SU-DHL-6 (cell line): Measurements from ENCODE around the gene KDM6A.
"Not testable (repeated sequence)": the region's sequence is repeated elsewhere in the genome, so short reads cannot be mapped to it uniquely, and the experiment has no call there.

Source experiments
- H2AFZ ChIP-seq: fragments of 200-600 bp; sonication (generic); 2 replicates; pipeline ENCODE4 v1.6.1; 2014; ENCODE audit warnings: low read depth, mild to moderate bottlenecking, moderate library complexity, mixed read lengths, antibody characterized with exemption, low read length; ENCODE audit not compliant: severe bottlenecking
- H3F3A ChIP-seq: fragments of 200-600 bp; shearing (Covaris generic); 2 replicates; pipeline ENCODE4 v1.6.0; 2016; ENCODE audit warnings: antibody characterized with exemption, mild to moderate bottlenecking; ENCODE audit not compliant: insufficient read depth
- H3K27ac ChIP-seq: fragments of 200-600 bp; sonication (generic); 2 replicates; pipeline ENCODE4 v1.5.1; 2016; ENCODE audit warnings: low read depth, mild to moderate bottlenecking, low read length, moderate library complexity, mixed read lengths
- H3K27me3 ChIP-seq: fragments of 200-600 bp; sonication (generic), shearing (Covaris generic); 2 replicates; pipeline ENCODE4 v1.6.0; 2014; ENCODE audit warnings: mild to moderate bottlenecking, low read length
- H3K36me3 ChIP-seq: fragments of 200-600 bp; sonication (generic); 2 replicates; pipeline ENCODE4 v1.6.1; 2014; ENCODE audit warnings: mild to moderate bottlenecking, low read length, mixed read lengths
- H3K4me2 ChIP-seq: fragments of 300-600, 200-600 bp; shearing (Covaris generic), sonication (generic); 2 replicates; pipeline ENCODE4 v1.6.0; 2014; ENCODE audit warnings: low read length, low read depth, mild to moderate bottlenecking; ENCODE audit not compliant: poor library complexity, severe bottlenecking
- H3K4me3 ChIP-seq: fragments of 200-600 bp; sonication (generic); 2 replicates; pipeline ENCODE4 v1.5.1; 2014; ENCODE audit warnings: antibody characterized with exemption, low read length, mild to moderate bottlenecking, mixed read lengths; ENCODE audit not compliant: insufficient read depth, poor library complexity, severe bottlenecking
- H3K79me2 ChIP-seq: fragments of 200-600 bp; sonication (generic); 2 replicates; pipeline ENCODE4 v1.6.1; 2014; ENCODE audit warnings: mild to moderate bottlenecking, low read length, moderate library complexity; ENCODE audit not compliant: insufficient read depth
- H3K9ac ChIP-seq: fragments of 200-600 bp; sonication (generic); 2 replicates; pipeline ENCODE4 v1.7.0; 2014; ENCODE audit warnings: mild to moderate bottlenecking, low read length
- H3K9me2 ChIP-seq: fragments of 200-600 bp; sonication (generic); replicated peaks from 2 replicates; pipeline ENCODE4 v1.6.1; 2014; ENCODE audit warnings: low read length; ENCODE audit not compliant: insufficient read depth
- H3K9me3 ChIP-seq: fragments of 200-600 bp; sonication (generic); 2 replicates; pipeline ENCODE4 v1.6.1; 2014; ENCODE audit warnings: low read length, mixed read lengths; ENCODE audit not compliant: insufficient read depth
- H4K20me1 ChIP-seq: fragments of 200-600 bp; sonication (generic); 2 replicates; pipeline ENCODE4 v1.6.1; 2014; ENCODE audit warnings: low read depth, mild to moderate bottlenecking, antibody characterized with exemption, low read length, moderate library complexity, mixed read lengths
- CTCF ChIP-seq: fragments of 200-600 bp; sonication (generic); IDR thresholded peaks from one replicate; pipeline ENCODE4 v1.5.1; 2017; ENCODE audit warnings: antibody characterized with exemption, mild to moderate bottlenecking, low read length, moderate library complexity; ENCODE audit not compliant: insufficient read depth, poor library complexity, severe bottlenecking
- EZH2phosphoT487 ChIP-seq: fragments of 200-600 bp; sonication (generic), shearing (Covaris generic); conservative IDR thresholded peaks from 2 replicates; pipeline ENCODE4 v1.6.1; 2018; ENCODE audit warnings: mild to moderate bottlenecking, antibody characterized with exemption, low read length, moderate library complexity, mixed read lengths

The KDM6A gene

GRCh38 chrX:45056428-45057145 is 183.6 kb downstream of the KDM6A start:
- Histone ChIP-seq H3K9ac (no peak overlapping the region), H3K4me2 (no peak overlapping the region), H2AFZ (no peak overlapping the region), H3K4me3 (no peak overlapping the region), H3K27ac (no peak overlapping the region), H3K9me3 (no peaks in the 10 kb centered on the region), H4K20me1 (no peaks in the 10 kb centered on the region), H3K79me2 (no peaks in the 10 kb centered on the region), H3K36me3 (no peaks in the 10 kb centered on the region), H3K27me3 (no peaks in the 10 kb centered on the region), H3K9me2 (no peaks in the 10 kb centered on the region), H3F3A (no peaks in the 10 kb centered on the region)
- TF ChIP-seq CTCF: no peak
- no peak for TF ChIP-seq EZH2phosphoT487

GRCh38 chrX:45059906-45060305 is 186.9 kb downstream of the KDM6A start:
- H3K79me2 ChIP-seq, H2AFZ ChIP-seq, H3K27ac ChIP-seq, H3K9me3 ChIP-seq, H3K9me2 ChIP-seq, H3K9ac ChIP-seq, H3K27me3 ChIP-seq, H3K4me2 ChIP-seq, H3F3A ChIP-seq, H3K4me3 ChIP-seq, H4K20me1 ChIP-seq, H3K36me3 ChIP-seq: not testable (repeated sequence)

GRCh38 chrX:45063319-45064095 is 190.5 kb downstream of the KDM6A start:
- no peaks in the 10 kb centered on the region for H3K36me3 ChIP-seq
- no peaks in the 10 kb centered on the region for H3K27me3 ChIP-seq
- H3K79me2 ChIP-seq: no peaks in the 10 kb centered on the region
- no peak for TF ChIP-seq CTCF
- TF ChIP-seq EZH2phosphoT487: no peak
- H3K9ac ChIP-seq: no peak overlapping the region
- no peak overlapping the region for H2AFZ ChIP-seq
- H3K4me2 ChIP-seq: no peak overlapping the region
- H3K9me3 ChIP-seq: no peaks in the 10 kb centered on the region
- H3K4me3 ChIP-seq: no peak overlapping the region
- H3K9me2 ChIP-seq: no peaks in the 10 kb centered on the region
- no peak overlapping the region for H3K27ac ChIP-seq
- no peaks in the 10 kb centered on the region; the same call in 1 of the 2 replicates for H3F3A ChIP-seq
- no peaks in the 10 kb centered on the region for H4K20me1 ChIP-seq

- Histone ChIP-seq H3F3A (no peaks in the 10 kb centered on the region; the same call in 1 of the 2 replicates), H3K36me3 (no peaks in the 10 kb centered on the region), H3K9ac (no peak overlapping the region), H3K79me2 (no peaks in the 10 kb centered on the region), H3K4me3 (no peak overlapping the region), H3K9me3 (no peaks in the 10 kb centered on the region), H3K27me3 (no peaks in the 10 kb centered on the region), H3K4me2 (no peak overlapping the region), H3K27ac (no peak overlapping the region), H2AFZ (no peak overlapping the region), H3K9me2 (no peaks in the 10 kb centered on the region), H4K20me1 (no peaks in the 10 kb centered on the region)
- TF ChIP-seq CTCF (no peak), EZH2phosphoT487 (no peak)
These were observed 195.6 kb downstream of the KDM6A start for GRCh38 chrX:45068569-45068968.
